Right lobe of liver (tissue), 4 donors: Measurements from ENCODE around the gene THRA.

ENCODE experiments used
- POLR2A ChIP-seq: fragments of 450-650 bp; IDR thresholded peaks from one replicate; pipeline ENCODE4 v1.6.1; 2017; ENCODE audit warnings: antibody characterized with exemption, mild to moderate bottlenecking
- TF ChIP-seq, protein P1 (sequence below), 4 donors: fragments of 200-600 bp in 3 of 4; fragments of 450-650 bp in 1 of 4; IDR thresholded peaks; one replicate each; pipeline versions ENCODE4 v1.5.1 to v1.8.0; 2016 to 2022; ENCODE audit warnings: antibody characterized with exemption in 4 of 4, mild to moderate bottlenecking in 2 of 4
- donor health status: DM: no; HTN: no; CAD: no.
- donor health status: DM: no; HTN: no; CAD: no.
- donor health status: DM: no; HTN: yes; CAD: no.

GRCh38 chr17:40103071-40103661 is 40.4 kb downstream of the THRA start:
- TF ChIP-seq, protein P1, sequence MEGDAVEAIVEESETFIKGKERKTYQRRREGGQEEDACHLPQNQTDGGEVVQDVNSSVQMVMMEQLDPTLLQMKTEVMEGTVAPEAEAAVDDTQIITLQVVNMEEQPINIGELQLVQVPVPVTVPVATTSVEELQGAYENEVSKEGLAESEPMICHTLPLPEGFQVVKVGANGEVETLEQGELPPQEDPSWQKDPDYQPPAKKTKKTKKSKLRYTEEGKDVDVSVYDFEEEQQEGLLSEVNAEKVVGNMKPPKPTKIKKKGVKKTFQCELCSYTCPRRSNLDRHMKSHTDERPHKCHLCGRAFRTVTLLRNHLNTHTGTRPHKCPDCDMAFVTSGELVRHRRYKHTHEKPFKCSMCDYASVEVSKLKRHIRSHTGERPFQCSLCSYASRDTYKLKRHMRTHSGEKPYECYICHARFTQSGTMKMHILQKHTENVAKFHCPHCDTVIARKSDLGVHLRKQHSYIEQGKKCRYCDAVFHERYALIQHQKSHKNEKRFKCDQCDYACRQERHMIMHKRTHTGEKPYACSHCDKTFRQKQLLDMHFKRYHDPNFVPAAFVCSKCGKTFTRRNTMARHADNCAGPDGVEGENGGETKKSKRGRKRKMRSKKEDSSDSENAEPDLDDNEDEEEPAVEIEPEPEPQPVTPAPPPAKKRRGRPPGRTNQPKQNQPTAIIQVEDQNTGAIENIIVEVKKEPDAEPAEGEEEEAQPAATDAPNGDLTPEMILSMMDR (IDR thresholded peaks at IDR 0.05) = no peak
- no peak for TF ChIP-seq POLR2A
